SK-N-SH (cell line): ENCODE measurements around the gene SUSD3.

Experiments
- CTCF ChIP-seq: fragments of 200-600 bp; sonication (generic); IDR thresholded peaks from 2 replicates; pipeline ENCODE4 v1.6.1; 2017; ENCODE audit warnings: antibody characterized with exemption, mild to moderate bottlenecking, moderate library complexity
- GABPA ChIP-seq: IDR thresholded peaks from 2 replicates; pipeline ENCODE4 v1.4.0; 2012; ENCODE audit warnings: low read depth, mild to moderate bottlenecking
- NFIC ChIP-seq: IDR thresholded peaks from 2 replicates; pipeline ENCODE4 v1.4.0; 2012; ENCODE audit warnings: borderline replicate concordance
- POLR2AphosphoS5 ChIP-seq: IDR thresholded peaks from 2 replicates; pipeline ENCODE4 v1.6.1; 2012; ENCODE audit warnings: low read depth, low read length
- REST ChIP-seq: IDR thresholded peaks from 2 replicates; pipeline ENCODE4 v1.6.1; 2012; ENCODE audit warnings: mild to moderate bottlenecking, low read depth, low read length, moderate library complexity
- SIN3A ChIP-seq: IDR thresholded peaks from 2 replicates; pipeline ENCODE4 v1.6.1; 2012; ENCODE audit warnings: low read depth, mild to moderate bottlenecking, low read length, moderate library complexity, borderline replicate concordance
- TAF1 ChIP-seq: IDR thresholded peaks from 2 replicates; pipeline ENCODE4 v1.6.1; 2012; ENCODE audit warnings: low read depth, mild to moderate bottlenecking, low read length, moderate library complexity, borderline replicate concordance
- YY1 ChIP-seq: IDR thresholded peaks from 2 replicates; pipeline ENCODE4 v1.4.0; 2012; ENCODE audit warnings: low read depth, mild to moderate bottlenecking

- TF ChIP-seq GABPA (no peak), SIN3A (no peak), CTCF (no peak), YY1 (no peak), REST (no peak), TAF1 (no peak), POLR2AphosphoS5 (no peak), NFIC (no peak)
Measured at GRCh38 chr9:93111001-93111370, 52.5 kb downstream of the SUSD3 start.
